HG03097 (cell line): ENCODE results near the gene MICAL2.

Experiments used
- ATAC-seq: cut with Tn5 transposase; IDR thresholded peaks from one replicate; pipeline ENCODE4 v1.9.1; 2021; ENCODE audit not compliant: unreplicated experiment, low FRiP score

The MICAL2 gene

DNA sequence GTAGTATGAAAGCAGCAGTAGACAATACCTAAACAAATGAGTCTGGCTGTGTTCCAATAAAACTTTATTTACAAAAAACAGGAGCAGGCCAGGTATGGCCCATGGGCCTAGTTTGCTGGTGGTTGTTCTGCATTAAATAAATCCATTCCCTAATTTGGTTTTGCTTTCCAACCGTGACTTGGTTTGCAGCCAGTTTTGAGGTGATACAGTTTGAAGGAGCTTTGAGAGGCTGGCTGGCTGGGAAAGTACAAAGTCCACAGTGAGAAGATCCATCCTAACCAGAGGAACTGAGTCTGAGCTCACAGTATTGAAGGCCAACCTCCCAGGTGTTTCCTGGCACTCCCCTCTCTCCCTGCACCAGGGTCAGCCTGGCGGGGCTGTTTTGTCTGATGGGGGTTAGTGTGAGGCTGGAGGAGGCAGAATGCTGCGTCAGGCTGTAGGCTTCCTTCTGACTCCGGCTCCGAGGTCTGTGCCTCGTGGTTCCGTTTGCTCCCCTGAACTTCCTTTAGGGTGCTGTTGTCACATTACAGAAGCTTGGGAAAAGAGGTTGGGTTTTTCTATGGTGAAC is 129.5 kb downstream of the MICAL2 start:
- ATAC-seq = no peak

- no peak for ATAC-seq
Measured at GRCh38 chr11:12240677-12241076, 130.3 kb downstream of the MICAL2 start.

DNA sequence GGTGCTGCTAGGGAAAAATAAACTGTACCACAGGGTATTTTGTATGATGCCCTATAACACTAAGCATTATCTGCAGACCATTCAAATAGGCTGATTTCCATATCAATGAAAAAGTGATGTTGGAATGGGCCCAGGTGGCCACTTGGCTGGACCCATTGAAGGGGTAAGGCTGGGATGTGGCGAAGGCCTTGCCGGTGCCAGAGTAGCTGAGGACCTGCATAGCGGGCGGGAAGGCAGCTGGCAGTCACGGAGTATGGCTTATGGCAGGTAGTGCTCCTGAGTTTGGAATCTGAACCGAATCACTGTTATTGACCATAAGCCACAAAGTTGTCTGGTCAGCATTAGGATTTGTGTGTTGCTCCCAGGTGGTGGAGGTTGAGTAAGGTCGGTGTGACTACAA is 131.0 kb downstream of the MICAL2 start:
- no peak for ATAC-seq

- ATAC-seq = no peak
Measured at GRCh38 chr11:12241971-12242672, 131.7 kb downstream of the MICAL2 start.

DNA sequence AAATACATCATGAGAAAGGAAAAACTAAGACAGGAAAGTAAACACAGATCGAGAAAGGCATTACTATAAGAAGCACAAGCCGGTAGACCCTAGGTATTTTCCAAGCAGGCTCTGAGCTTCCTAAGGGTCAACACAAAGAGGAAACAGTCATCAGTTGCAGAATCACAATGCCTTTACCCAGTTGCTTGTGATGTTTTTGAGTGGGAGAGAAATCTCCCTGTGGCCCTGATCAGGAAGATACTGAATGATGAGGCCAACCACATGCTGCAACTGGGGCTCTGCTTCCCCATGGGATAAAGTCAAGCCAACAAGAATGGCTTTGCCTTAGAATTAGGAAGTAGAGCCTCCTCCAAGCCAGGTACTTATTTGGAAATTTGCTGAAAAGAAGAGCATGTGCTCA is 132.6 kb downstream of the MICAL2 start:
- ATAC-seq = no peak

DNA sequence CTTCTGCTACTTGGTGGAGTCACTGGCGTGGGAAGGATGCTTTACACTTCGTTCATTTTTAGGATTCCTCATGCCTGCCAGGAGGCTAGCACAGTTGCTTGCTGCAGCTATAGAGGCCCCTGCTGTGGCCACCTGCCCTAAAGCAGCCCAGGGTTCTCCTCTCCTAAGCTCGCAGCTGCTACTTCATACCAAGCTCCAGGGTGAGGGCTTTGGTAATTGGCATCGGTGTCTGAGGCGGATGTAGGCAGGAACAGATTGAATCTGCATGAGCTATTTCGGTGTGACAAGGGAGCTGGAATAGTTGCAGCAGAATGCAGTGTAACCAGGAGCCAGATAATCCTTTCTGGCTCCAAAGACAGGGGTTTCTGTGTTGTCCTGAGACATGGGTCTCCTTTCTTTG is 133.1 kb downstream of the MICAL2 start:
- ATAC-seq = no peak

- no peak for ATAC-seq
Measured at GRCh38 chr11:12243911-12244550, 133.6 kb downstream of the MICAL2 start.

GRCh38 chr11:12245091-12245490 is 134.7 kb downstream of the MICAL2 start:
- ATAC-seq = no peak

- ATAC-seq = no peak
Measured at GRCh38 chr11:12245549-12246016, 135.2 kb downstream of the MICAL2 start.

DNA sequence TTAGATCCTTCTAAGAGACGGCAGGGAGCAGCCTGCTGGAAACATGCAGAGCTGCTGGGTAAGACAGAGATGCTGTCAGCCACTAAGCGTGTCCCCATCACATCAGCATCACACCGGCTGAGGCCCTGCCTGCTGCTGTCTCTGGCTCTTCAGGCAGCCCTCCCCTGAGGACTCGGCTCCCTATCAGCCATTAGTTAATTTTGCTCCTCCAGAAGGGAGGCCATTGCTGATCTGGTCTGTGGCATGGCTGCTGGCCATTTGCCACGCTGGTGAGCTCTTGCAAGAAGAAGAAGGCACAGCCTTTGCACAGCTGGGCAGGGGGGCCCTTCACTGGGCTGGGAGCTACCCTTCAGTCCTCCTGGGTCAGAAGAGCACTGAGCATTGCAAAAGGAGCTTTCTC is 135.8 kb downstream of the MICAL2 start:
- ATAC-seq = no peak

DNA sequence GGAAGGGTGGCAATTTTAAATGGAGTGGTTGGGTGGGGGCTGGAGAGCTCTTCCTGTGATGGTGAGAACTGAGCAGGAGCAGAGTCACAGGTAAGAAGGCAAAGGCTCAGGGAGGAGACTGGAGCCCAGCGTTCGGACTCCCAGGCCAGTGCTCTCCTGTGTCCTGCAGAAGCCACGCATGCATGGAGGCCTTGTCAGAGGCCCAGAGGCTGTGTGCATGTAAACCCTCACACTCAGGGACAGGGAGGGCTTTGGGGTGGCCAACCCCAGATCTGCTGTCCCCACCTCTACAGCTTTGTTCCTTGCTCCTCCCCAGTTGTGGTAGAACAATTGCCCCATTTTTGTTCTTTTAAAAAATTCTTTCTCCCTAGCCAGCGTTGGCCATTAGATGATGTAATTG is 136.6 kb downstream of the MICAL2 start:
- no peak for ATAC-seq

DNA sequence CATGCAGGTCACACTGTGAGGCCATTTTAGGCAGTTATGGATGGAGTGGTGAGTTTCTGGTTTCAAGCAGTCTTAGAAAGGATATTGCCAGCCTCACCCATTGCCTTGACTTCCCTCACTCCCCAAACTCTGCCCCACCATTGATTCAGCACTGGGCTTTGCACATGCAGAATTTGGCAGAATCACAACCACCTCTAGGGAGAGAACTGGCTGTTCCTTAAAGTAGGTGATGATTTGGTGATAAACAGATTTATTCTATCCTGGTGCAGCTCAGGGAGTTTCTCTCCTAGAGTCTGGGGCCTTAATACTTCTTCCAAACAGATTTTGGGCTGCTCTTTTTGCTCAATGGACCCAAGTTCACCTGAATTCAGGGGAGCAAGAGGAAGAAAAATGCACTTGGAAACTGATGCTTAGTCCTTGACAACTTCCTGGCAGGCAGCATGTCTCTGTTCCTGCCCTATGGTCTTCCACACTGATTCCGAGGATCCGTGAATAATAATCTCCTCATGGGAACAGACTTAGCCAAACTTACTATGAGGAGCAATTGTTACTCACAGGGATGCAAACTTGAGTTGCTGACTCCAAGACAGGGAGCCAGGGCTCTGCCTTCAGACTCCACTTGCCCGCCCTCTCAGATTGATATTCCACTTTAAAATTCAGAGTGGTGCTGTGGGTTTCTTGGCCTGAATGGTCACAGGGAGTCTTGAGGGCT is 137.3 kb downstream of the MICAL2 start:
- no peak for ATAC-seq

- ATAC-seq = no peak
Measured at GRCh38 chr11:12248330-12248729, 137.9 kb downstream of the MICAL2 start.

GRCh38 chr11:12249590-12250260 is 139.3 kb downstream of the MICAL2 start:
- no peak for ATAC-seq

- ATAC-seq = no peak
Measured at GRCh38 chr11:12251666-12252560, 141.5 kb downstream of the MICAL2 start.

GRCh38 chr11:12253843-12254281 is 143.5 kb downstream of the MICAL2 start:
- no peak for ATAC-seq

DNA sequence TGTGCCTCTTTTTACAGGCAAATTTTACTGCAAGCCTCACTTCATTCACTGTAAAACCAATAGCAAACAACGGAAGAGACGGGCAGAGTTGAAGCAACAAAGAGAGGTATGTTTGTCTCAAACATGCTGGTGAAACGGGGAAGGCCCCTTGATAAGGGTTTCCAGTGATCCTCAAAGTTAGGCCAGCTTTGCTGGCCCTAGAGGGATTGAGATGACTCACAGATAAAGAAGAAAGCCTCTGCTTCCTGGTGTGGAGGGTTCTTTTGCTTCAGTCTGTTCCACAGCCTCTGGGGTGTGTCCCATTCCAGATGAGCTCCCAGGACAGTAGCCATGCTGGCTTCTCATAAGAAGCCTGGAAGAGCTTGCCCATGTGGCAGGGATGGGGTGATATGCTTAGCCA is 148.1 kb downstream of the MICAL2 start:
- no peak for ATAC-seq

DNA sequence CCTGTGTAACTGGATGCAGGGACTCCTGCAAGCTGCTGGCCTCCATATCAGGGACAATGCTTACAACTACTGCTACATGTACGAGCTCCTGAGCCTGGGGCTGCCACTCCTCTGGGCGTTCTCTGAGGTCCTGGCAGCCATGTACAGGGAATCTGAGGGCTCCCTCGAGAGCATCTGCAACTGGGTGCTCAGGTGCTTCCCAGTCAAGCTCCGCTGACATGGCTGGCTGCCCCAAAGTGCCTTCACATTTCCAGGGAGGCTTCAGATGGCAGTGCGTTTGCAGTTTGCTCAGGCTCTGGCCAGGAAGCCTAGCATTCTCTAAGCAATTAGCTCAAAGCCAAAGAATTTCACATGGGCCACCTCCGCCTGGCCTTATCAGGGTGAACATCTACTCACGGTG is 149.6 kb downstream of the MICAL2 start:
- no peak for ATAC-seq

- no peak for ATAC-seq
Measured at GRCh38 chr11:12260731-12261521, 150.5 kb downstream of the MICAL2 start.
